BJ (cell line): ENCODE data around the gene SIRPA. TPM values are rescaled to one million over a fixed set of nuclear protein-coding genes. Genes with fewer than 3 reads are reported as not detected.

Experiments used
- CTCF ChIA-PET: fragments of 350-600 bp; formaldehyde crosslinking; extraction: SDS; loops from one replicate; lab custom pipeline; 2021; ENCODE audit warnings: antibody characterized with exemption, inconsistent platforms; lab: Yijun Ruan, JAX
- POLR2A ChIA-PET: fragments of 300-600 bp; sonication (Branson Sonifier 250); formaldehyde crosslinking; extraction: SDS; loops from one replicate; lab custom pipeline; 2021; ENCODE audit warnings: antibody characterized with exemption; lab: Charles Lee
- DNase-seq: peaks from one replicate; pipeline ENCODE4 v3.0.0-alpha.2; 2011; ENCODE audit warnings: low read depth
- H3K27me3 ChIP-seq: 2 replicates; pipeline ENCODE4 v1.6.0; 2011; ENCODE audit warnings: low read length; ENCODE audit not compliant: control insufficient read depth, insufficient read depth
- H3K36me3 ChIP-seq: 2 replicates; pipeline ENCODE4 v1.5.1; 2011; ENCODE audit warnings: low read length; ENCODE audit not compliant: control insufficient read depth, insufficient read depth
- H3K4me3 ChIP-seq: 2 replicates; pipeline ENCODE4 v1.5.1; 2011; ENCODE audit warnings: low read depth, mild to moderate bottlenecking, control low read depth, low read length
- CTCF ChIP-seq: IDR thresholded peaks from 2 replicates; pipeline ENCODE4 v1.5.1; 2011; ENCODE audit warnings: low read depth, mild to moderate bottlenecking, control low read depth, inconsistent platforms, low read length, moderate library complexity; ENCODE audit not compliant: insufficient read depth
- polyA plus RNA-seq: library from polyadenylated mRNA; depleted of rRNA; stranded (reverse); fragments of >200 nt; gene quantifications from 2 replicates; pipeline ENCODE4 v1.2.3, GENCODE V29; 2011

Gene SIRPA
- polyA plus RNA-seq, 1 experiment = 34.1 TPM

- Histone ChIP-seq H3K36me3 (peaks cover 3% of the 10 kb centered on the region), H3K4me3 (no peak overlapping the region), H3K27me3 (peaks cover 20% of the 10 kb centered on the region)
- no peak for DNase-seq
- CTCF ChIA-PET = interaction anchor here (0.8 to 2.0 kb wide), 4 partner anchors 8 to 230 kb away, joined by 3 to 7 read pairs (median 3); no protein-coding TSS in a partner anchor
- POLR2A ChIA-PET = no interaction called here
- no peak for TF ChIP-seq CTCF
Measured at GRCh38 chr20:1942486-1943274, 47.5 kb downstream of the SIRPA start.

- H3K27me3 ChIP-seq = peaks cover 20% of the 10 kb centered on the region
- ChIA-PET POLR2A (no interaction called here), CTCF (interaction anchor here (0.7 to 2.0 kb wide), 5 partner anchors 9 to 229 kb away, joined by 3 to 7 read pairs (median 3); no protein-coding TSS in a partner anchor)
- H3K36me3 ChIP-seq = peaks cover under 1% of the 10 kb centered on the region
- no peak for DNase-seq
- no peak overlapping the region for H3K4me3 ChIP-seq
- TF ChIP-seq CTCF = no peak
Measured at GRCh38 chr20:1943275-1944002, 48.2 kb downstream of the SIRPA start.

- POLR2A ChIA-PET = no interaction called here
- CTCF ChIA-PET = interaction anchor here (0.6 to 2.0 kb wide), 2 partner anchors 20 to 45 kb away, joined by 4 to 7 read pairs; no protein-coding TSS in a partner anchor
- no peak for TF ChIP-seq CTCF
- Histone ChIP-seq H3K36me3 (no peaks in the 10 kb centered on the region), H3K4me3 (no peak overlapping the region), H3K27me3 (peaks cover 20% of the 10 kb centered on the region)
- no peak for DNase-seq
Measured at GRCh38 chr20:1944345-1945091, 49.3 kb downstream of the SIRPA start.

GRCh38 chr20:1945134-1945618 lies 50.0 kb downstream of the SIRPA start:
- ChIA-PET POLR2A (no interaction called here), CTCF (interaction anchor here (1.0 kb wide), 1 partner anchor 45 kb away, joined by 3 read pairs; no protein-coding TSS in a partner anchor)
- DNase-seq = no peak
- H3K4me3 ChIP-seq = no peak overlapping the region
- H3K36me3 ChIP-seq = no peaks in the 10 kb centered on the region
- TF ChIP-seq CTCF = no peak
- peaks cover 20% of the 10 kb centered on the region for H3K27me3 ChIP-seq
